DND-41 (cell line): ENCODE measurements around the gene PROK2.

Experiments
- ATAC-seq: fragments of 200-7000 bp; cut with Tn5 transposase; 3 replicates; pipeline ENCODE4 v1.9.1; 2021; ENCODE audit warnings: low read depth; ENCODE audit not compliant: insufficient read depth
- DNase-seq: peaks from one replicate; pipeline ENCODE4 v3.0.0-alpha.2; 2020
- H2AFZ ChIP-seq: 2 replicates; pipeline ENCODE4 v1.6.0; 2012; ENCODE audit warnings: low read depth, low read length
- H3K27ac ChIP-seq: 2 replicates; pipeline ENCODE4 v1.5.1; 2012; ENCODE audit warnings: low read length, inconsistent platforms
- H3K27me3 ChIP-seq: fragments of 200-600 bp; sonication (generic); 2 replicates; pipeline ENCODE4 v1.6.0; 2012; ENCODE audit warnings: low read length, mild to moderate bottlenecking, inconsistent platforms; ENCODE audit not compliant: insufficient read depth, poor library complexity
- H3K36me3 ChIP-seq: 2 replicates; pipeline ENCODE4 v1.5.1; 2012; ENCODE audit warnings: low read length, inconsistent platforms; ENCODE audit not compliant: insufficient read depth
- H3K4me1 ChIP-seq: 2 replicates; pipeline ENCODE4 v1.5.1; 2012; ENCODE audit warnings: mild to moderate bottlenecking, low read length; ENCODE audit not compliant: insufficient read depth
- H3K4me2 ChIP-seq: 2 replicates; pipeline ENCODE4 v1.6.0; 2012; ENCODE audit warnings: mild to moderate bottlenecking, moderate library complexity, low read length, inconsistent platforms; ENCODE audit not compliant: insufficient read depth
- H3K4me3 ChIP-seq, 2 experiments: fragments of 200-600 bp in 1 of 2; shearing (Covaris generic) in 1 of 2; 2 replicates each; pipeline ENCODE4 v1.5.1; 2012 to 2016; ENCODE audit warnings: inconsistent platforms in 2 of 2, low read length in 2 of 2, mild to moderate bottlenecking in 2 of 2, low read depth in 1 of 2, moderate library complexity in 1 of 2
- H3K79me2 ChIP-seq: 2 replicates; pipeline ENCODE4 v1.6.0; 2012; ENCODE audit warnings: low read length, inconsistent platforms; ENCODE audit not compliant: insufficient read depth
- H3K9ac ChIP-seq: 2 replicates; pipeline ENCODE4 v1.6.0; 2012; ENCODE audit warnings: low read depth, mild to moderate bottlenecking, inconsistent platforms, low read length, moderate library complexity
- H3K9me3 ChIP-seq: 2 replicates; pipeline ENCODE4 v1.5.1; 2012; ENCODE audit warnings: low read length, moderate library complexity, mild to moderate bottlenecking, inconsistent platforms; ENCODE audit not compliant: insufficient read depth, severe bottlenecking
- H4K20me1 ChIP-seq: 2 replicates; pipeline ENCODE4 v1.6.0; 2012; ENCODE audit warnings: low read length; ENCODE audit not compliant: insufficient read depth
- EZH2 ChIP-seq: IDR thresholded peaks from 3 replicates; pipeline ENCODE4 v1.6.1; 2012; ENCODE audit warnings: borderline replicate concordance, low read depth, mild to moderate bottlenecking, moderate library complexity, low read length, inconsistent platforms; ENCODE audit not compliant: severe bottlenecking
- TF ChIP-seq, protein P1 (sequence below): IDR thresholded peaks from 2 replicates; pipeline ENCODE4 v1.5.1; 2012; ENCODE audit warnings: borderline replicate concordance, low read length, moderate library complexity, mild to moderate bottlenecking; ENCODE audit not compliant: poor library complexity, severe bottlenecking; ENCODE audit errors: extremely low read depth

Gene PROK2

DNA sequence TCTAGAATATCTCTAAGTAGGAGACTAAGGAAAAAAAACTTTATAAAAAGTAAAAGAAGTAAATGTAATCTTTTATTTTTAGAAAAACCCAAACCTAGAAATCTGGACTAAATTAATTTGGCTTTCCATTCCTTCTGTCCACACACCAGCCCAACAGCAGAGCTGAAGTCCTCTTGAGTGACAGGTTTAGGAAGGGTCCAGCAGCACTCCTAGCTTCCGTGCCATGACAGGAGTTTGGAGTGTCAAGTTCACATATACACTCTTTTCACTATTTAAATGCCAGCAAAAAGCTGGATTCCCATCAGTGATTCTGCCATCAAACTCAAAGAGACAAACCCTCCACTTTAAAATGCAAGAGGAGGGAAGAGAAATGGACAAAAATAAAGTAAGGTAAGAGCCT is 13.1 kb downstream of the PROK2 start:
- no peak for ATAC-seq
- H3K79me2 ChIP-seq, result no peaks in the 10 kb centered on the region
- H3K27me3 ChIP-seq, result no peaks in the 10 kb centered on the region
- no peaks in the 10 kb centered on the region for H3K36me3 ChIP-seq
- no peaks in the 10 kb centered on the region for H3K4me1 ChIP-seq
- H3K27ac ChIP-seq, result no peak overlapping the region
- H4K20me1 ChIP-seq, result no peaks in the 10 kb centered on the region
- no peak overlapping the region for H3K4me2 ChIP-seq
- H3K4me3 ChIP-seq, result no peak overlapping the region
- no peak overlapping the region for H2AFZ ChIP-seq
- TF ChIP-seq EZH2, result no peak
- TF ChIP-seq, protein P1, sequence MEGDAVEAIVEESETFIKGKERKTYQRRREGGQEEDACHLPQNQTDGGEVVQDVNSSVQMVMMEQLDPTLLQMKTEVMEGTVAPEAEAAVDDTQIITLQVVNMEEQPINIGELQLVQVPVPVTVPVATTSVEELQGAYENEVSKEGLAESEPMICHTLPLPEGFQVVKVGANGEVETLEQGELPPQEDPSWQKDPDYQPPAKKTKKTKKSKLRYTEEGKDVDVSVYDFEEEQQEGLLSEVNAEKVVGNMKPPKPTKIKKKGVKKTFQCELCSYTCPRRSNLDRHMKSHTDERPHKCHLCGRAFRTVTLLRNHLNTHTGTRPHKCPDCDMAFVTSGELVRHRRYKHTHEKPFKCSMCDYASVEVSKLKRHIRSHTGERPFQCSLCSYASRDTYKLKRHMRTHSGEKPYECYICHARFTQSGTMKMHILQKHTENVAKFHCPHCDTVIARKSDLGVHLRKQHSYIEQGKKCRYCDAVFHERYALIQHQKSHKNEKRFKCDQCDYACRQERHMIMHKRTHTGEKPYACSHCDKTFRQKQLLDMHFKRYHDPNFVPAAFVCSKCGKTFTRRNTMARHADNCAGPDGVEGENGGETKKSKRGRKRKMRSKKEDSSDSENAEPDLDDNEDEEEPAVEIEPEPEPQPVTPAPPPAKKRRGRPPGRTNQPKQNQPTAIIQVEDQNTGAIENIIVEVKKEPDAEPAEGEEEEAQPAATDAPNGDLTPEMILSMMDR, result no peak
- H3K9ac ChIP-seq, result no peak overlapping the region
- no peaks in the 10 kb centered on the region for H3K9me3 ChIP-seq
- DNase-seq, result no peak

DNA sequence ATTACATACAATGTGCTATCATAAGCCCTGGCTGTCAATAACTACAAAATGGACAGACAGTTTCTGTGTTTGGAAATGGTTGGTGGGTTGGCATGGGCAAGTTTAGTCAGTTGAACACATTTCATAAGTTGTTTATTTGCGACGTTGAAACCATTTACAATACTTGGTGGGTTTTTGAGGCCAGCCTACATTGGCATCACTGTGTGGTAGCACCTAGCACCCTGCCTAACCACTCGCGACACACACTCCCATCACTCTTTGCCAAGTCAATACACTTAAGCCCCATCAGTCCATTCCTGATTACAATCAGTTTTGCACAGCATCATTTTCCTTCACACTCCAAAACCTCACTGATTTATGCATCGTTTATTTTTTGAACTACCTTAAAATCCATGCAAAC is 13.8 kb downstream of the PROK2 start:
- H3K9me3 ChIP-seq, result no peaks in the 10 kb centered on the region
- no peak for DNase-seq
- no peaks in the 10 kb centered on the region for H3K79me2 ChIP-seq
- H3K27ac ChIP-seq, result no peak overlapping the region
- no peaks in the 10 kb centered on the region for H4K20me1 ChIP-seq
- H3K9ac ChIP-seq, result no peak overlapping the region
- H3K4me3 ChIP-seq, result no peak overlapping the region
- no peaks in the 10 kb centered on the region for H3K36me3 ChIP-seq
- H3K27me3 ChIP-seq, result no peaks in the 10 kb centered on the region
- no peaks in the 10 kb centered on the region for H3K4me1 ChIP-seq
- ATAC-seq, result no peak
- H3K4me2 ChIP-seq, result no peak overlapping the region
- TF ChIP-seq, protein P1, result no peak
- no peak for TF ChIP-seq EZH2
- H2AFZ ChIP-seq, result no peak overlapping the region

DNA sequence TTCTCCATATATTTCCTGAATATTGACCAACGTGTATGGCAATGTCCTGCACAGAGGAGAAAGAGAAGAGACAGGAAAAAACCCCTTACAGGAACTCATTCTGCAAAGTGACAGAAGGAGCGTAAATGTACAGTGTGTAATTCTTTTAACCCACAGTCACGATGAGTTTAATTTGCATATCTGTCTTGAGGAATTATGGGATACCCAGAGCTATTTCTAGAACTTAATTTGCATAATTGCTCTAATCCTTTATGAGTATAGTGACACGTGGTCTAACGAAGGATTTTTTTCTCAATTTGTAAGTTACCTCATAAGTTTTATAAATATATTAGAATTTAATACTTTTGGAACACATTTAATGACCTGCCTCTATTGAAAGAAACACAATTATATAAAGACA is 21.5 kb downstream of the PROK2 start:
- no peak overlapping the region for H2AFZ ChIP-seq
- no peak overlapping the region for H3K9ac ChIP-seq
- H3K36me3 ChIP-seq, result no peaks in the 10 kb centered on the region
- TF ChIP-seq, protein P1, result no peak
- H3K4me1 ChIP-seq, result no peaks in the 10 kb centered on the region
- no peak overlapping the region for H3K4me3 ChIP-seq
- H3K4me2 ChIP-seq, result no peak overlapping the region
- no peaks in the 10 kb centered on the region for H3K27me3 ChIP-seq
- H4K20me1 ChIP-seq, result no peaks in the 10 kb centered on the region
- no peak overlapping the region for H3K27ac ChIP-seq
- no peak for DNase-seq
- no peaks in the 10 kb centered on the region for H3K9me3 ChIP-seq
- no peaks in the 10 kb centered on the region for H3K79me2 ChIP-seq
- no peak for ATAC-seq

DNA sequence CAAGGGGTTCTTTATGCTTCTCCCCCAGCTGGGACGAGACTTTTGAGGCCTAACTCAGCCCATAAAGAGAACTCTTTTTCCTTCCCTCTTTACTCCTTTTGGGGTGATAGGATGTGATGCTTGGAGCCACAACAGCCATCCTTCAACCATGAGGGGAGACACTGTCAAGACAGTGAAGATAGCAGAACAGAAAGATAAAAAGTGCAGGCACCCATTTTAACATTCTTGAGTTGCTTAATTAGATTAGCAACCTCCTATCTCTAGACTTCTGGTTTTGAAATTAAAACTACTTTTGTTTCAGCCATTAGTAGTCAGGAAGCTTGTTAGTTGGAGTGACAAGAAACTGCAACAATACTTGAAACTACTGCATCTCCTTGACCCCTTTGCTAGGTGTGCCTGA is 24.8 kb downstream of the PROK2 start:
- no peak for TF ChIP-seq EZH2
- TF ChIP-seq, protein P1, result no peak
- H3K4me3 ChIP-seq, result no peak overlapping the region
- no peaks in the 10 kb centered on the region for H3K4me1 ChIP-seq
- DNase-seq, result no peak
- no peak overlapping the region for H3K4me2 ChIP-seq
- H3K9me3 ChIP-seq, result no peaks in the 10 kb centered on the region
- peaks cover 3% of the 10 kb centered on the region for H3K27me3 ChIP-seq
- H3K27ac ChIP-seq, result no peak overlapping the region
- H3K79me2 ChIP-seq, result no peaks in the 10 kb centered on the region
- no peak overlapping the region for H3K9ac ChIP-seq
- H3K36me3 ChIP-seq, result no peaks in the 10 kb centered on the region
- ATAC-seq, result no peak
- H4K20me1 ChIP-seq, result no peaks in the 10 kb centered on the region
- no peak overlapping the region for H2AFZ ChIP-seq
